Endothelial cell of umbilical vein (primary cell): ENCODE results near the gene DUSP8. TPM values are rescaled to one million over a fixed set of nuclear protein-coding genes. Genes with fewer than 3 reads are reported as not detected.
"Not testable (repeated sequence)": the region's sequence is repeated elsewhere in the genome, so short reads cannot be mapped to it uniquely, and the experiment has no call there.

ENCODE experiments used
- BruUV-seq: library from RNA; stranded (reverse); fragments of 400-500 nt; replicated peaks from 2 replicates; lab custom pipeline; 2021; lab: Mats Ljungman, UMichigan
- CTCF ChIA-PET: fragments of 300-600, 350-600 bp; sonication (Branson Sonifier 250); formaldehyde crosslinking; loops from one replicate; lab custom pipeline; 2021; ENCODE audit warnings: antibody characterized with exemption, inconsistent platforms; lab: Charles Lee
- POLR2A ChIA-PET: fragments of 300-600, 350-600 bp; sonication (Branson Sonifier 250); formaldehyde crosslinking; loops from one replicate; lab custom pipeline; 2021; ENCODE audit warnings: antibody characterized with exemption, inconsistent platforms; lab: Charles Lee
- DNase-seq: peaks from one replicate; pipeline ENCODE4 v3.0.0-alpha.2; 2011; ENCODE audit warnings: low read depth, low spot score
- FAIRE-seq: peaks from 2 replicates; lab custom pipeline; 2011; peaks lifted over from hg19 to GRCh38; lab: Jason Lieb, UNC
- H2AFZ ChIP-seq: 2 replicates; pipeline ENCODE4 v1.6.0; 2012; ENCODE audit warnings: low read depth, low read length, control low read depth, inconsistent platforms
- H3K27ac ChIP-seq: 2 replicates; pipeline ENCODE4 v1.5.1; 2011; ENCODE audit warnings: low read depth, mild to moderate bottlenecking, control low read depth, low read length, moderate library complexity; ENCODE audit not compliant: insufficient read depth
- H3K27me3 ChIP-seq, 2 experiments: 2 replicates each; pipeline versions ENCODE4 v1.6.0 to v1.6.1; 2011; ENCODE audit warnings: low read length in 2 of 2, mixed read lengths in 1 of 2; ENCODE audit not compliant: control insufficient read depth in 2 of 2, insufficient read depth in 2 of 2
- H3K36me3 ChIP-seq, 2 experiments: 2 replicates in 1 of 2; 3 replicates in 1 of 2; pipeline ENCODE4 v1.5.1; 2011; ENCODE audit warnings: low read length in 2 of 2, mild to moderate bottlenecking in 1 of 2, moderate library complexity in 1 of 2; ENCODE audit not compliant: control insufficient read depth in 2 of 2, insufficient read depth in 2 of 2; ENCODE audit errors: extremely low read depth in 1 of 2
- H3K4me1 ChIP-seq: 3 replicates; pipeline ENCODE4 v1.5.1; 2011; ENCODE audit warnings: mild to moderate bottlenecking, low read length; ENCODE audit not compliant: control insufficient read depth, insufficient read depth; ENCODE audit errors: extremely low read depth
- H3K4me2 ChIP-seq: 2 replicates; pipeline ENCODE4 v1.6.1; 2011; ENCODE audit warnings: low read length, control low read depth, mixed read lengths; ENCODE audit not compliant: insufficient read depth
- H3K4me3 ChIP-seq, 3 experiments: fragments of 200-600 bp in 1 of 3; sonication (generic), shearing (Covaris generic) in 1 of 3; replicated peaks in 1 of 3; 2 replicates each; pipeline ENCODE4 v1.5.1; 2011 to 2016; ENCODE audit warnings: control low read depth in 3 of 3, low read length in 3 of 3, mild to moderate bottlenecking in 2 of 3, inconsistent platforms in 1 of 3, low read depth in 1 of 3, moderate library complexity in 1 of 3; ENCODE audit not compliant: insufficient read depth in 1 of 3
- H3K79me2 ChIP-seq: 2 replicates; pipeline ENCODE4 v1.6.0; 2012; ENCODE audit warnings: low read length, inconsistent platforms; ENCODE audit not compliant: control insufficient read depth, insufficient read depth
- H3K9ac ChIP-seq: replicated peaks from 2 replicates; pipeline ENCODE3; 2011; ENCODE audit warnings: low read length, control low read depth; ENCODE audit not compliant: insufficient read depth; ENCODE audit errors: extremely low read depth
- H3K9me1 ChIP-seq: replicated peaks from 3 replicates; pipeline ENCODE4 v1.6.0; 2011; ENCODE audit warnings: mild to moderate bottlenecking, low read length; ENCODE audit not compliant: control insufficient read depth, insufficient read depth; ENCODE audit errors: extremely low read depth
- H3K9me3 ChIP-seq: replicated peaks from 2 replicates; pipeline ENCODE4 v1.5.1; 2012; ENCODE audit warnings: low read length, inconsistent platforms; ENCODE audit not compliant: control insufficient read depth, insufficient read depth
- H4K20me1 ChIP-seq: replicated peaks from 2 replicates; pipeline ENCODE3; 2011; ENCODE audit warnings: mild to moderate bottlenecking, low read length; ENCODE audit not compliant: control insufficient read depth, insufficient read depth; ENCODE audit errors: extremely low read depth
- EZH2 ChIP-seq: IDR thresholded peaks from 2 replicates; pipeline ENCODE4 v1.6.1; 2012; ENCODE audit warnings: borderline replicate concordance, low read depth, mild to moderate bottlenecking, moderate library complexity, low read length, inconsistent platforms; ENCODE audit not compliant: severe bottlenecking
- GATA2 ChIP-seq: IDR thresholded peaks from 2 replicates; pipeline ENCODE4 v1.7.0; 2011; ENCODE audit warnings: low read depth, mild to moderate bottlenecking, moderate library complexity, mixed read lengths, low read length; ENCODE audit not compliant: insufficient read length, insufficient read depth
- MYC ChIP-seq: IDR thresholded peaks from one replicate; pipeline ENCODE4 v1.6.1; 2011; ENCODE audit warnings: mild to moderate bottlenecking, low read depth, low read length
- POLR2A ChIP-seq: IDR thresholded peaks from 2 replicates; pipeline ENCODE4 v1.6.1; 2012; ENCODE audit warnings: low read depth, mild to moderate bottlenecking, control low read depth, low read length
- POLR2AphosphoS5 ChIP-seq: IDR thresholded peaks from 2 replicates; pipeline ENCODE4 v1.6.1; 2012; ENCODE audit warnings: low read depth, mild to moderate bottlenecking, control low read depth, low read length, moderate library complexity; ENCODE audit not compliant: insufficient read depth
- dilution Hi-C: fragments of 300-500 bp; cut with MboI; formaldehyde crosslinking; loops from one replicate; pipeline ENCODE4 v1.15.0; 2019; ENCODE audit warnings: low sequenced_read_pairs; ENCODE audit not compliant: extremely low pct_ligation_motif_present
- intact Hi-C: fragments of 100-400 bp; cut with micrococcal nuclease; formaldehyde crosslinking; loops from one replicate; pipeline ENCODE4 v1.10.0; 2022
- polyA plus RNA-seq, 4 experiments: library from polyadenylated mRNA; depleted of rRNA in 3 of 4; stranded (reverse) in 3 of 4; unstranded in 1 of 4; fragments of >200 nt; gene quantifications; 2 replicates each; pipeline versions ENCODE4 v1.2.1 to v1.2.3, GENCODE V29; 2011 to 2012; ENCODE audit warnings: missing spikeins in 1 of 4
- total RNA-seq: library from RNA; stranded (reverse); gene quantifications from 2 replicates; pipeline ENCODE4 v1.2.3, GENCODE V29; 2021

The DUSP8 gene
- total and polyA plus RNA-seq, 2 donors (not counting 3 experiments of a cell fraction or from before 2014, with no cell fraction given), result 4.6 to 5.9 TPM

- H3K9me3 ChIP-seq, result no peaks in the 10 kb centered on the region
- ChIA-PET POLR2A (no interaction called here), CTCF (interaction anchor here (0.9 to 7.6 kb wide), 2 partner anchors 18 to 31 kb away, joined by 4 to 313 read pairs; no protein-coding TSS in a partner anchor)
- no peaks in the 10 kb centered on the region for H3K36me3 ChIP-seq
- no peak for FAIRE-seq
- H3K9ac ChIP-seq, result no peak overlapping the region
- dilution Hi-C loops (no loop called here), intact Hi-C loops (loop anchor here (10.0 kb wide), 1 partner anchor 272 kb away; the partner anchor contains the start of gene TOLLIP)
- no TSS peak for BruUV-seq
- peaks cover 2% of the 10 kb centered on the region for H3K4me1 ChIP-seq
- no peak overlapping the region for H3K4me3 ChIP-seq
- DNase-seq, result no peak
- H3K79me2 ChIP-seq, result no peaks in the 10 kb centered on the region
- no peaks in the 10 kb centered on the region for H4K20me1 ChIP-seq
- H3K27ac ChIP-seq, result no peak overlapping the region
- no peak for TF ChIP-seq POLR2A
- TF ChIP-seq MYC, result no peak
- no peak for TF ChIP-seq GATA2
- TF ChIP-seq EZH2, result no peak
- no peak for TF ChIP-seq POLR2AphosphoS5
- H2AFZ ChIP-seq, result no peak overlapping the region
- H3K27me3 ChIP-seq, result peaks cover 10 to 16% of the 10 kb centered on the region in 2 experiments
- H3K9me1 ChIP-seq, result no peaks in the 10 kb centered on the region
- no peak overlapping the region for H3K4me2 ChIP-seq
Observed at GRCh38 chr11:1576825-1577224, 4.8 kb upstream of the DUSP8 start.

GRCh38 chr11:1575756-1576155 lies 3.7 kb upstream of the DUSP8 start:
- intact Hi-C loops, result loop anchor here (2.0 to 10.0 kb wide), 2 partner anchors 271 to 373 kb away; partner anchors contain the start of gene TOLLIP
- POLR2A ChIA-PET, H3K9me3 ChIP-seq: not testable (repeated sequence)

More at GRCh38 chr11:1575756-1576155, 3.7 kb upstream of the DUSP8 start:
- H2AFZ ChIP-seq, H3K4me1 ChIP-seq, H3K4me3 ChIP-seq, H3K27ac ChIP-seq, BruUV-seq, FAIRE-seq, H3K36me3 ChIP-seq, H3K9me1 ChIP-seq, DNase-seq, H3K9ac ChIP-seq, H4K20me1 ChIP-seq, H3K4me2 ChIP-seq, dilution Hi-C loops, H3K79me2 ChIP-seq: not testable (repeated sequence)
- CTCF ChIA-PET, result interaction anchor here (1.3 to 7.6 kb wide), 6 partner anchors 11 to 444 kb away, joined by 3 to 313 read pairs (median 33); partner anchors contain the start of gene KRTAP5-2
- peaks cover 10 to 16% of the 10 kb centered on the region in 2 experiments for H3K27me3 ChIP-seq
